Uterus (tissue), 4 donors: ENCODE measurements around the gene PRRT1B. TPM values are rescaled to one million over a fixed set of nuclear protein-coding genes. Genes with fewer than 3 reads are reported as not detected.

Experiments
- DNase-seq, 2 donors: peaks; one replicate each; pipeline ENCODE4 v3.0.0-alpha.2; 2019 to 2020
- H3K27ac ChIP-seq, 2 donors: fragments of 200-600 bp; sonication (generic); 1 replicate in 1 of 2; 2 replicates in 1 of 2; pipeline ENCODE4 v1.5.1; 2016 to 2018
- H3K27me3 ChIP-seq, 2 donors: fragments of 200-600 bp; sonication (generic); one replicate each; pipeline ENCODE4 v1.5.1; 2018 to 2019; ENCODE audit warnings: control low read depth in 1 of 2
- H3K36me3 ChIP-seq, 2 donors: fragments of 200-600 bp; sonication (generic); one replicate each; pipeline ENCODE4 v1.5.1; 2019; ENCODE audit warnings: control low read depth in 1 of 2
- H3K4me1 ChIP-seq, 2 donors: fragments of 200-600 bp; sonication (generic); one replicate each; pipeline ENCODE4 v1.5.1; 2018 to 2019; ENCODE audit warnings: control low read depth in 1 of 2
- H3K4me3 ChIP-seq, 2 donors: fragments of 200-600 bp; sonication (generic); 1 replicate in 1 of 2; 2 replicates in 1 of 2; pipeline ENCODE4 v1.5.1; 2018 to 2019; ENCODE audit warnings: mild to moderate bottlenecking in 1 of 2
- H3K9me3 ChIP-seq, 2 donors: fragments of 200-600 bp; sonication (generic); one replicate each; pipeline ENCODE4 v1.5.1; 2019; ENCODE audit warnings: control low read depth in 1 of 2
- POLR2A ChIP-seq, 2 donors: fragments of 450-650 bp; IDR thresholded peaks; one replicate each; pipeline ENCODE4 v1.6.1; 2016; ENCODE audit warnings: antibody characterized with exemption in 2 of 2, mild to moderate bottlenecking in 1 of 2, moderate library complexity in 1 of 2
- intact Hi-C: fragments of 100-400 bp; cut with DNase I; formaldehyde crosslinking; loops from one replicate; pipeline ENCODE4 v1.15.1; 2023; ENCODE audit warnings: low total_unique reads
- total RNA-seq, 4 donors: library from RNA; depleted of rRNA in 3 of 4; stranded (reverse); fragments of >200 nt in 3 of 4; gene quantifications; one replicate each; pipeline versions ENCODE4 v1.1.0 to v1.2.4, GENCODE V29; 2014 to 2023
- TF ChIP-seq, protein P1 (sequence below), 4 experiments: fragments of 200-600 bp in 2 of 4; fragments of 450-650 bp in 2 of 4; sonication (generic) in 2 of 4; IDR thresholded peaks; one replicate each; pipeline ENCODE4 v1.5.1; 2016 to 2019; ENCODE audit warnings: antibody characterized with exemption in 4 of 4, mild to moderate bottlenecking in 2 of 4, moderate library complexity in 1 of 4
- donor health status: DM: yes; HTN: yes; CAD: no.

PRRT1B gene
- total RNA-seq, 4 donors from 2014 or later: not detected

GRCh38 chr9:131552030-131552429 is 6.7 kb downstream of the PRRT1B start:
- H3K9me3 ChIP-seq: no peaks in the 10 kb centered on the region
- TF ChIP-seq, protein P1, sequence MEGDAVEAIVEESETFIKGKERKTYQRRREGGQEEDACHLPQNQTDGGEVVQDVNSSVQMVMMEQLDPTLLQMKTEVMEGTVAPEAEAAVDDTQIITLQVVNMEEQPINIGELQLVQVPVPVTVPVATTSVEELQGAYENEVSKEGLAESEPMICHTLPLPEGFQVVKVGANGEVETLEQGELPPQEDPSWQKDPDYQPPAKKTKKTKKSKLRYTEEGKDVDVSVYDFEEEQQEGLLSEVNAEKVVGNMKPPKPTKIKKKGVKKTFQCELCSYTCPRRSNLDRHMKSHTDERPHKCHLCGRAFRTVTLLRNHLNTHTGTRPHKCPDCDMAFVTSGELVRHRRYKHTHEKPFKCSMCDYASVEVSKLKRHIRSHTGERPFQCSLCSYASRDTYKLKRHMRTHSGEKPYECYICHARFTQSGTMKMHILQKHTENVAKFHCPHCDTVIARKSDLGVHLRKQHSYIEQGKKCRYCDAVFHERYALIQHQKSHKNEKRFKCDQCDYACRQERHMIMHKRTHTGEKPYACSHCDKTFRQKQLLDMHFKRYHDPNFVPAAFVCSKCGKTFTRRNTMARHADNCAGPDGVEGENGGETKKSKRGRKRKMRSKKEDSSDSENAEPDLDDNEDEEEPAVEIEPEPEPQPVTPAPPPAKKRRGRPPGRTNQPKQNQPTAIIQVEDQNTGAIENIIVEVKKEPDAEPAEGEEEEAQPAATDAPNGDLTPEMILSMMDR (IDR thresholded peaks at IDR 0.05): no peak
- TF ChIP-seq POLR2A (IDR thresholded peaks at IDR 0.05): no peak
- no peaks in the 10 kb centered on the region for H3K4me1 ChIP-seq
- H3K36me3 ChIP-seq: no peaks in the 10 kb centered on the region
- H3K27ac ChIP-seq: no peak overlapping the region
- H3K27me3 ChIP-seq: peaks cover 0 to 15% of the 10 kb centered on the region in 2 donors
- intact Hi-C loops: no loop called here
- no peak for DNase-seq
- H3K4me3 ChIP-seq: no peak overlapping the region

- Histone ChIP-seq H3K27ac (no peak overlapping the region), H3K4me1 (no peaks in the 10 kb centered on the region), H3K27me3 (peaks cover 0 to 10% of the 10 kb centered on the region in 2 donors), H3K36me3 (no peaks in the 10 kb centered on the region), H3K4me3 (no peak overlapping the region), H3K9me3 (no peaks in the 10 kb centered on the region)
- TF ChIP-seq, protein P1 (IDR thresholded peaks at IDR 0.05): no peak
- no peak for TF ChIP-seq POLR2A (IDR thresholded peaks at IDR 0.05)
- intact Hi-C loops: no loop called here
- no peak for DNase-seq
Observed at GRCh38 chr9:131554087-131554842, 8.9 kb downstream of the PRRT1B start.

GRCh38 chr9:131554843-131555351 is 9.6 kb downstream of the PRRT1B start:
- H3K9me3 ChIP-seq: no peaks in the 10 kb centered on the region
- H3K36me3 ChIP-seq: no peaks in the 10 kb centered on the region
- TF ChIP-seq POLR2A (IDR thresholded peaks at IDR 0.05): no peak
- TF ChIP-seq, protein P1 (IDR thresholded peaks at IDR 0.05): no peak
- H3K27ac ChIP-seq: no peak overlapping the region
- H3K27me3 ChIP-seq: peaks cover 0 to 10% of the 10 kb centered on the region in 2 donors
- no peaks in the 10 kb centered on the region for H3K4me1 ChIP-seq
- intact Hi-C loops: no loop called here
- H3K4me3 ChIP-seq: no peak overlapping the region
- DNase-seq: no peak

GRCh38 chr9:131555841-131556673 is 10.7 kb downstream of the PRRT1B start:
- H3K4me1 ChIP-seq: no peaks in the 10 kb centered on the region
- TF ChIP-seq, protein P1 (IDR thresholded peaks at IDR 0.05): no peak
- TF ChIP-seq POLR2A (IDR thresholded peaks at IDR 0.05): no peak
- H3K27ac ChIP-seq: no peak overlapping the region
- no peak for DNase-seq
- no peak overlapping the region for H3K4me3 ChIP-seq
- H3K36me3 ChIP-seq: no peaks in the 10 kb centered on the region
- intact Hi-C loops: no loop called here
- no peaks in the 10 kb centered on the region for H3K9me3 ChIP-seq
- peaks cover 0 to 10% of the 10 kb centered on the region in 2 donors for H3K27me3 ChIP-seq
